HG03432 (cell line): Measurements from ENCODE around the gene SALL3.

Experiments
- ATAC-seq: cut with Tn5 transposase; IDR thresholded peaks from one replicate; pipeline ENCODE4 v1.9.1; 2021; ENCODE audit warnings: mild to moderate bottlenecking, moderate library complexity; ENCODE audit not compliant: unreplicated experiment

SALL3 gene

GRCh38 chr18:78980279-78980771, 707 bp downstream of the SALL3 start:
- no peak for ATAC-seq

- no peak for ATAC-seq
Observed at GRCh38 chr18:78980777-78981380, 1.3 kb downstream of the SALL3 start.

GRCh38 chr18:78981394-78981831, 1.8 kb downstream of the SALL3 start:
- ATAC-seq = no peak

- ATAC-seq = no peak
Observed at GRCh38 chr18:78981989-78982620, 2.5 kb downstream of the SALL3 start.

GRCh38 chr18:78983512-78983911, 3.9 kb downstream of the SALL3 start:
- ATAC-seq = no peak

- ATAC-seq = peak; percentile 71
Observed at GRCh38 chr18:78984941-78985784, 5.5 kb downstream of the SALL3 start.

- no peak for ATAC-seq
Observed at GRCh38 chr18:78986018-78986481, 6.4 kb downstream of the SALL3 start.

GRCh38 chr18:78991446-78991845, 11.8 kb downstream of the SALL3 start:
- no peak for ATAC-seq

GRCh38 chr18:78992041-78993011, 12.7 kb downstream of the SALL3 start:
- ATAC-seq = no peak

- ATAC-seq = no peak
Observed at GRCh38 chr18:78993014-78993926, 13.7 kb downstream of the SALL3 start.

- ATAC-seq = no peak
Observed at GRCh38 chr18:78994000-78994399, 14.4 kb downstream of the SALL3 start.

- no peak for ATAC-seq
Observed at GRCh38 chr18:78994531-78994930, 14.9 kb downstream of the SALL3 start.

- ATAC-seq = no peak
Observed at GRCh38 chr18:78994977-78995582, 15.5 kb downstream of the SALL3 start.

- ATAC-seq = no peak
Observed at GRCh38 chr18:78995740-78996395, 16.2 kb downstream of the SALL3 start.

GRCh38 chr18:78996741-78997490, 17.3 kb downstream of the SALL3 start:
- ATAC-seq = no peak

- no peak for ATAC-seq
Observed at GRCh38 chr18:78998371-78999071, 18.9 kb downstream of the SALL3 start.

- no peak for ATAC-seq
Observed at GRCh38 chr18:78999939-79000338, 20.3 kb downstream of the SALL3 start.
